ENCODE data around the gene WDR7.

WDR7 gene

DNA sequence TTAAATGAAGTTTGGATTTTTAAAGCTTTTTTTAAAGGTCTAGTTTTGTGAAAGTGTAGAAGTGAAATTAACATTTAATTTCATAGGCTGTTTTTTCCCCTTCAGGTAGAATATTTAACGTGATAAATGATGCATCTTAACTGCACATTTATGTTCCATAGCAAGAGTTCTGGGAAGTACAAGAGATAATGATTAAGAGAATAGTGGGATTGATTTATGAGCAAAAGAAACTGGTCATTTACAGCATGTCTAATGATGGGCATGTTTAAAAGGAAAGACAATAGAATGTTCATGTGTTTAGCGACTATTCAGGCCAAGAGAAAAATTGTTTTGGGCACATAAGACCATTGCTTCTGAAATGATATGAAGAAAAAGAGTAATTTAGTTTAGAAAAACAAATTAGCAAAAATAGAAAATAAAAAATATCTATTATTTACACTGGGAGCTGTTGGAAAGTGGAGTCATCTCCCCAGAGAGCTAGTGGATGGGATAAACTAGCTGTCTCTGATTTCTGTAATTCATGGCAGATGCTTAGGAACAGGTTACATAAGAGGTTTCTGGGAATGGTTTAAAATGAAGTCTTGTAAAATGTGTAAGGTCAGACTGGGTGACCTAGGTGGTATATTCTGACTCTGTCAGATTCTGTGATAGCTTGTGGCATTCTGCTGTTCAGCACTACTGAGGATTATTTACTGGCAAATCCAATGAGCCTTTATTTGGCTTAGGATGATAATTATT, 60.7 kb downstream of the WDR7 start:
- DNase-seq (ENCODE audit: extremely low spot score): no peak
- ChIA-PET CTCF (interaction anchor here (0.7 to 3.0 kb wide), 4 partner anchors 8 to 26 kb away, joined by 3 to 8 read pairs (median 4); no protein-coding TSS in a partner anchor), POLR2A (no interaction called here)
- TF ChIP-seq CTCF (IDR thresholded peaks at IDR 0.05; ENCODE audit: control extremely low read depth, extremely low read depth, low read depth, missing control alignments): no peak

GRCh38 chr18:56712761-56713160, 61.6 kb downstream of the WDR7 start:
- ChIA-PET CTCF (interaction anchor here (1.9 to 3.0 kb wide), 2 partner anchors 12 to 27 kb away, joined by 5 to 8 read pairs; no protein-coding TSS in a partner anchor), POLR2A (no interaction called here)
- no peak for TF ChIP-seq CTCF (IDR thresholded peaks at IDR 0.05; ENCODE audit: control extremely low read depth, extremely low read depth, low read depth, missing control alignments)
- no peak for DNase-seq (ENCODE audit: extremely low spot score)

DNA sequence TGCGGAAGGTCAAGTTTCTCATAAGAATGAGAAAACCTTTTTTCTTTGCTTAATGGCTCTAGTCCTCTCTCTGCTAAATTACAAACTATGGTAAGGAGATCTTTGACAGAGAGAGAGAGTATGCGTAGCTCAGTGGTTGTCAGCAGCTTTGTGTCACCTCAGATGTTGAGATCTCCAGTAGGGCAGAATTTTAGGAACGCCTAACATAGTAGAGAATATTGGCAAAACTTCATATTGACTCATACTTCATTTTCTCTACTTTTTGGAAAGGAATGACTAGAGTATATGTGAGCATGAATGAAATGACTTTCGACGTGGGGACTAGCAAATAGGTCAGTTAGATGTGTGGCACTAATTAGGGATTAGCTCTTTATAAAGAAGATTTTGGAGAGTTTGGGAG, 64.0 kb downstream of the WDR7 start:
- ChIA-PET POLR2A (no interaction called here), CTCF (interaction anchor here (0.8 to 2.1 kb wide), 4 partner anchors 9 to 19 kb away, joined by 4 to 10 read pairs (median 6); no protein-coding TSS in a partner anchor)
- TF ChIP-seq CTCF (IDR thresholded peaks at IDR 0.05; ENCODE audit: control extremely low read depth, extremely low read depth, low read depth, missing control alignments): no peak
- no peak for DNase-seq (ENCODE audit: extremely low spot score)

DNA sequence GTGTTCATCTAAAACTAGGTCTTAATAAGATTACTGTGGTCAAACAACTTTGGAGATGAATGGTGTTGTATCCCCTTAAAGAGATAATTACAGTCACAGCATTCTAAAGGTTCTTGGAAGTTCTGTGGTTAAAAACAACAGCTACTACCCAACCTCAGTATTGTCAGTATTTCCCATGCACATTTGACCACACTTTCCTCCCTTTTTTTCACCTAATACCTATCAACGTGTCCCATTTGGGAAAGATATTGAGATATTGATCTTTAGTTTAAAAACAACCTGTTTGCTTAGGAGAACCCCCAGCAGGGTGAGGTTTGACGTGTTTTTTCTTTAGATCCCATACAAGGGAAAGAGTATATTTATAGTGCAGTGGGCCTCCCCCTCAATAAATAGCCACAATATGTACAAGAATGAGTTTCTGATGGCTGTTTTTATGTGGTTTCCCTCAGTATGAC, 65.6 kb downstream of the WDR7 start:
- POLR2A ChIA-PET: no interaction called here
- DNase-seq (ENCODE audit: extremely low spot score): peak; percentile 10
- CTCF ChIA-PET: interaction anchor here (1.6 kb wide), 1 partner anchor 14 kb away, joined by 6 read pairs; no protein-coding TSS in a partner anchor
- TF ChIP-seq CTCF (IDR thresholded peaks at IDR 0.05; ENCODE audit: control extremely low read depth, extremely low read depth, low read depth, missing control alignments): no peak

GRCh38 chr18:56721031-56721430, 69.9 kb downstream of the WDR7 start:
- ChIA-PET POLR2A (no interaction called here), CTCF (interaction anchor here (1.3 to 2.4 kb wide), 3 partner anchors 11 to 18 kb away, joined by 5 to 10 read pairs (median 9); no protein-coding TSS in a partner anchor)
- TF ChIP-seq CTCF (IDR thresholded peaks at IDR 0.05; ENCODE audit: control extremely low read depth, extremely low read depth, low read depth, missing control alignments): no peak
- DNase-seq (ENCODE audit: extremely low spot score): no peak

DNA sequence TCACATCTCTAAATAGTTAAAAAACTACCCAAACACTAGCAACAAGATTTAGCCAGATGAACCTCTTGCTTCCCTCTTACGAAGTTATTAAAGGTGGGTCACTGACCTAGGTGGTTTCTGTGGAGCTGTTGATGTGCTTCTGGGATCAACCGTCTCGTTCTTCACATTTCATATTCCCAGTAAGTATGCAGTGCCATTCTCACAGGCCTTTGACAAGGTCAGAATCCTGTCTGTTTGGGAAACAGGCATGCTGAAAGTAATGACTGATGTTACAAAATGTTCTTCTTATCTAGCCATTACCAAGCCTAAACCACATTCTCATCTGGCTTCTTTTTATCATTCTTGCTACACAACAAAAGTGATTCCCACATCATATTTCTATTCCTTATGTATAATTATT, 70.3 kb downstream of the WDR7 start:
- ChIA-PET POLR2A (no interaction called here), CTCF (interaction anchor here (2.2 to 2.4 kb wide), 2 partner anchors 11 to 18 kb away, joined by 9 to 10 read pairs; no protein-coding TSS in a partner anchor)
- DNase-seq (ENCODE audit: extremely low spot score): no peak
- TF ChIP-seq CTCF (IDR thresholded peaks at IDR 0.05; ENCODE audit: control extremely low read depth, extremely low read depth, low read depth, missing control alignments): no peak
